ENCODE measurements around the gene RAP1GDS1.
"Not testable (repeated sequence)": the region's sequence is repeated elsewhere in the genome, so short reads cannot be mapped to it uniquely, and the experiment has no call there.

RAP1GDS1 gene

GRCh38 chr4:98446499-98447375 is 185.6 kb downstream of the RAP1GDS1 start:
- ChIA-PET POLR2A (no interaction called here), CTCF (interaction anchor here (1.4 kb wide), 1 partner anchor 15 kb away, joined by 4 read pairs; no protein-coding TSS in a partner anchor)
- DNase-seq (ENCODE audit: low read depth, low spot score) = no peak
- H3K4me3 ChIP-seq (ENCODE audit: low read depth, low read length) = no peak overlapping the region
- TF ChIP-seq CTCF (IDR thresholded peaks at IDR 0.05; ENCODE audit: insufficient read depth, low read length, missing control alignments) = no peak

DNA sequence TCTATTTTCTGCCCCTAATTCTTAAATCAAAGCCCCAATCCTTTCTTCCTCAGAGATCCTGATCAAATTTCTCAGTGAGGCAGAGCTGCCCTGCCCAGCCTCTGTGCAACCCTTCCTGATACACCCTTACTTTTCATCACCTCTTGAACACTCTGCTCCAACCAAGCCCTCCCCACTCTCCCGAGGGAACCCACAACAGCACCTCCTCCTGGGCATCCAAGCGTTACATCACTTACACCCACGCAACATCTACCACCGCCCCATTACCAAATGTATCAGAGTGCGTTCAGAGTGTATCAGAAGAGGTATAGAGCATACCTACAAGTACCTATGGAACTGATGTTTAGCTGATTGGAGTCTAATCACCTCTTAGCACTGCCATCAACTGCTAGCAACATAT is 186.5 kb downstream of the RAP1GDS1 start:
- no peak for TF ChIP-seq CTCF (IDR thresholded peaks at IDR 0.05; ENCODE audit: insufficient read depth, low read length, missing control alignments)
- CTCF ChIA-PET = no interaction called here
- no peak overlapping the region for H3K4me3 ChIP-seq (ENCODE audit: low read depth, low read length)
- no peak for DNase-seq (ENCODE audit: low read depth, low spot score)
- POLR2A ChIA-PET = no interaction called here

- no peak overlapping the region for H3K4me3 ChIP-seq (ENCODE audit: low read depth, low read length)
- POLR2A ChIA-PET = no interaction called here
- TF ChIP-seq CTCF (IDR thresholded peaks at IDR 0.05; ENCODE audit: insufficient read depth, low read length, missing control alignments) = no peak
- CTCF ChIA-PET = no interaction called here
- DNase-seq (ENCODE audit: low read depth, low spot score) = no peak
These were observed 187.7 kb downstream of the RAP1GDS1 start for GRCh38 chr4:98448908-98449307.

GRCh38 chr4:98452091-98452490 is 190.9 kb downstream of the RAP1GDS1 start:
- no peak overlapping the region for H3K4me3 ChIP-seq (ENCODE audit: low read depth, low read length)
- no peak for TF ChIP-seq CTCF (IDR thresholded peaks at IDR 0.05; ENCODE audit: insufficient read depth, low read length, missing control alignments)
- ChIA-PET CTCF (interaction anchor here (0.8 to 4.7 kb wide), 3 partner anchors 9 to 16 kb away, joined by 3 to 20 read pairs (median 4); no protein-coding TSS in a partner anchor), POLR2A (interaction anchor here (0.6 kb wide), 1 partner anchor 183 kb away, joined by 3 read pairs; no protein-coding TSS in a partner anchor)
- DNase-seq (ENCODE audit: low read depth, low spot score) = no peak

GRCh38 chr4:98457422-98457821 is 196.2 kb downstream of the RAP1GDS1 start:
- CTCF ChIA-PET = interaction anchor here (1.2 kb wide), 1 partner anchor 10 kb away, joined by 5 read pairs; no protein-coding TSS in a partner anchor
- DNase-seq (ENCODE audit: low read depth, low spot score); POLR2A ChIA-PET; H3K4me3 ChIP-seq (ENCODE audit: low read depth, low read length): not testable (repeated sequence)

GRCh38 chr4:98461121-98461865 is 200.1 kb downstream of the RAP1GDS1 start:
- H3K4me3 ChIP-seq (ENCODE audit: low read depth, low read length); DNase-seq (ENCODE audit: low read depth, low spot score); POLR2A ChIA-PET: not testable (repeated sequence)
- CTCF ChIA-PET = interaction anchor here (0.7 kb wide), 1 partner anchor 9 kb away, joined by 4 read pairs; no protein-coding TSS in a partner anchor

DNA sequence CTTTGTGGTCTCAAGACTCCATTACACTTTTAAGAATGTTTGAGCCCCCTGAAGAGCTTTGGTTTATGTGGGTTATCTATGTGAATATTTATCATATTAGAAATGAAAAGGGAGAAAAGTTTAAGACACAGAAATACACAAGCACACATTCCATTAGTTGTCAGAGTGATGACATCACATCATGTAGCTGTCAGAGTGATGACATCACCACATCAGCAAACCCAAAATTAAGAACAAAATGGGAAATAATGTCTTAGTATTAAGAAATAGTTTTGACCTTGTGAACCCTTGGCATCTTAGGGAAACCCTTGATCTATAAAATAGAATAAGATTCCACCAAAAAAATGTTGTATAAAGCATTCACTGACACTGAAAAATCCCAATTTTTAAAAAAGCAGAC is 201.3 kb downstream of the RAP1GDS1 start:
- POLR2A ChIA-PET = no interaction called here

More for the DNA sequence above, 201.3 kb downstream of the RAP1GDS1 start:
- H3K4me3 ChIP-seq (ENCODE audit: low read depth, low read length) = no peak overlapping the region
- CTCF ChIA-PET = interaction anchor here (0.9 to 1.0 kb wide), 2 partner anchors 269 to 312 kb away, joined by 3 read pairs; no protein-coding TSS in a partner anchor
- no peak for DNase-seq (ENCODE audit: low read depth, low spot score)
- no peak for TF ChIP-seq CTCF (IDR thresholded peaks at IDR 0.05; ENCODE audit: insufficient read depth, low read length, missing control alignments)

All from AG04449 (cell line).